Right lobe of liver (tissue), 6 donors: Measurements from ENCODE around the gene SCAMP3. TPM values are rescaled to one million over a fixed set of nuclear protein-coding genes. Genes with fewer than 3 reads are reported as not detected.

Source experiments
- ATAC-seq, 4 donors: fragments of 200-7000 bp; cut with Tn5 transposase; one replicate each; pipeline ENCODE4 v1.9.1; 2020; ENCODE audit warnings: mild to moderate bottlenecking in 4 of 4, moderate library complexity in 4 of 4
- DNase-seq, 3 donors: peaks; one replicate each; pipeline ENCODE4 v3.0.0-alpha.2; 2020
- H3K27ac ChIP-seq, 3 donors: fragments of 200-600 bp; one replicate each; pipeline ENCODE4 v1.8.0; 2022
- H3K27me3 ChIP-seq, 2 donors: fragments of 200-600 bp; one replicate each; pipeline ENCODE4 v1.8.0; 2022
- H3K36me3 ChIP-seq, 4 donors: fragments of 200-600 bp; sonication (generic) in 1 of 4; one replicate each; pipeline versions ENCODE4 v1.5.1 to v1.8.0; 2017 to 2022; ENCODE audit warnings: control low read depth in 1 of 4
- H3K4me1 ChIP-seq, 4 donors: fragments of 200-600 bp; sonication (generic) in 1 of 4; one replicate each; pipeline versions ENCODE4 v1.5.1 to v1.8.0; 2017 to 2022; ENCODE audit warnings: control low read depth in 1 of 4
- H3K4me3 ChIP-seq, 3 donors: fragments of 200-600 bp; one replicate each; pipeline ENCODE4 v1.8.0; 2022
- H3K9me3 ChIP-seq, 4 donors: fragments of 200-600 bp; sonication (generic) in 1 of 4; one replicate each; pipeline versions ENCODE4 v1.5.1 to v1.8.0; 2017 to 2022; ENCODE audit warnings: control low read depth in 1 of 4
- POLR2A ChIP-seq: fragments of 450-650 bp; IDR thresholded peaks from one replicate; pipeline ENCODE4 v1.6.1; 2017; ENCODE audit warnings: antibody characterized with exemption, mild to moderate bottlenecking
- WGBS: methylation state at CpG from one replicate; pipeline ENCODE4 v1.1.6; 2018; ENCODE audit warnings: low coverage, low lambda C conversion rate; ENCODE audit not compliant: insufficient coverage; ENCODE audit errors: missing lambda C conversion rate; 5-methylcytosine and 5-hydroxymethylcytosine counted together
- intact Hi-C, 2 donors: fragments of 100-400 bp; cut with DNase I; formaldehyde crosslinking; loops; one replicate each; pipeline versions ENCODE4 v1.11.2 to v1.14.1; 2022
- total RNA-seq, 6 experiments: library from RNA; depleted of rRNA in 2 of 6; stranded (reverse); fragments of >200 nt in 2 of 6; fragmentation: NEBNext Ultra II Directional in 3 of 6; extraction: Animal tissue kit (Norgen Biotek cat#: 25700) in 3 of 6; gene quantifications; one replicate each; pipeline versions ENCODE4 v1.1.0 to v1.2.4, GENCODE V29; 2016 to 2023
- TF ChIP-seq, protein P1 (sequence below), 4 donors: fragments of 200-600 bp in 3 of 4; fragments of 450-650 bp in 1 of 4; IDR thresholded peaks; one replicate each; pipeline versions ENCODE4 v1.5.1 to v1.8.0; 2016 to 2022; ENCODE audit warnings: antibody characterized with exemption in 4 of 4, mild to moderate bottlenecking in 2 of 4
- donor health status: DM: no; HTN: yes; CAD: no.
- donor health status: DM: no; HTN: no; CAD: no.
- donor health status: DM: no; HTN: no; CAD: no.
- donor health status: DM: no; HTN: yes; CAD: no.
- donor health status: DM: no; HTN: yes; CAD: no.

SCAMP3 gene
- total RNA-seq, 6 experiments from 2014 or later: 27.9 to 63.4 (median 29.2) TPM

DNA sequence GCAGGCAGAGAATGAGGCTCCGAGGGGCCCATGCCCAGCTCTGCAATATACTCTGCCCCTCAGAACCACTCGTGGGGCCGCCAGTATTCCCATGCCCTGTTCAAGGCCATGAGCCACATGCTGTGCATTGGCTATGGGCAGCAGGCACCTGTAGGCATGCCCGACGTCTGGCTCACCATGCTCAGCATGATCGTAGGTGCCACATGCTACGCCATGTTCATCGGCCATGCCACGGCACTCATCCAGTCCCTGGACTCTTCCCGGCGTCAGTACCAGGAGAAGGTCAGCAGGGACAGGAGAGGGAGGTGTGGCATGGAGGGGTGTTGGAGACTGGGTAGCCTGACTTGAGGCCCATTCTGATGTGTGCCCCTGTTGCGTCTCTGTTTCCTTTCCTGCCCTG is 22.3 kb upstream of the SCAMP3 start:
- ATAC-seq (no peak), DNase-seq (no peak)
- 100% methylated on average over 2 of the region's 12 CpGs for WGBS
- H3K27me3 ChIP-seq: no peaks in the 10 kb centered on the region
- no peaks in the 10 kb centered on the region for H3K9me3 ChIP-seq
- H3K4me3 ChIP-seq: no peak overlapping the region
- peaks cover 0 to 5% (median 0%) of the 10 kb centered on the region in 4 donors for H3K4me1 ChIP-seq
- H3K36me3 ChIP-seq: no peaks in the 10 kb centered on the region
- H3K27ac ChIP-seq: no peak overlapping the region
- intact Hi-C loops: no loop called here
- no peak for TF ChIP-seq POLR2A
- TF ChIP-seq, protein P1, sequence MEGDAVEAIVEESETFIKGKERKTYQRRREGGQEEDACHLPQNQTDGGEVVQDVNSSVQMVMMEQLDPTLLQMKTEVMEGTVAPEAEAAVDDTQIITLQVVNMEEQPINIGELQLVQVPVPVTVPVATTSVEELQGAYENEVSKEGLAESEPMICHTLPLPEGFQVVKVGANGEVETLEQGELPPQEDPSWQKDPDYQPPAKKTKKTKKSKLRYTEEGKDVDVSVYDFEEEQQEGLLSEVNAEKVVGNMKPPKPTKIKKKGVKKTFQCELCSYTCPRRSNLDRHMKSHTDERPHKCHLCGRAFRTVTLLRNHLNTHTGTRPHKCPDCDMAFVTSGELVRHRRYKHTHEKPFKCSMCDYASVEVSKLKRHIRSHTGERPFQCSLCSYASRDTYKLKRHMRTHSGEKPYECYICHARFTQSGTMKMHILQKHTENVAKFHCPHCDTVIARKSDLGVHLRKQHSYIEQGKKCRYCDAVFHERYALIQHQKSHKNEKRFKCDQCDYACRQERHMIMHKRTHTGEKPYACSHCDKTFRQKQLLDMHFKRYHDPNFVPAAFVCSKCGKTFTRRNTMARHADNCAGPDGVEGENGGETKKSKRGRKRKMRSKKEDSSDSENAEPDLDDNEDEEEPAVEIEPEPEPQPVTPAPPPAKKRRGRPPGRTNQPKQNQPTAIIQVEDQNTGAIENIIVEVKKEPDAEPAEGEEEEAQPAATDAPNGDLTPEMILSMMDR (IDR thresholded peaks at IDR 0.05): no peak

DNA sequence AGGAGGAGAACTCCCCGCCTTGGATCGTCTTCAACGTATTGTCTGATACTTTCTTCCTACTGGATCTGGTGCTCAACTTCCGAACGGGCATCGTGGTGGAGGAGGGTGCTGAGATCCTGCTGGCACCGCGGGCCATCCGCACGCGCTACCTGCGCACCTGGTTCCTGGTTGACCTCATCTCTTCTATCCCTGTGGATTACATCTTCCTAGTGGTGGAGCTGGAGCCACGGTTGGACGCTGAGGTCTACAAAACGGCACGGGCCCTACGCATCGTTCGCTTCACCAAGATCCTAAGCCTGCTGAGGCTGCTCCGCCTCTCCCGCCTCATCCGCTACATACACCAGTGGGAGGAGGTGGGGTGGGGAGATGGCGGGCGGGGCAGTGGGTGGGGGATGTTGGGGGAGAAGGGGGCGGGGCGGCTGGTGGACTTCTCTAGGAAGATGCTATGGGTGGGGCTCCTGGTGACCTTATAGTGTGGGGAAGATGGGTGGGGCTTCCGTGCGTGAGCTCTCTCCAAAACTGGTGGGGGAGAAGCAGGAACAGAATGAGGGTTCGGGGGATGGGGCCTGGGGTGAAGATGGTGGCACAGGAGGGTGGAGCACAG is 20.4 kb upstream of the SCAMP3 start:
- DNase-seq: no peak
- 91% methylated on average over 21 of the region's 29 CpGs for WGBS
- H3K4me3 ChIP-seq: no peak overlapping the region
- no peaks in the 10 kb centered on the region for H3K27me3 ChIP-seq
- intact Hi-C loops: no loop called here
- H3K27ac ChIP-seq: no peak overlapping the region
- TF ChIP-seq, protein P1 (IDR thresholded peaks at IDR 0.05): no peak
- TF ChIP-seq POLR2A: no peak
- H3K4me1 ChIP-seq: peaks cover 0 to 5% (median 0%) of the 10 kb centered on the region in 4 donors
- H3K9me3 ChIP-seq: no peaks in the 10 kb centered on the region
- ATAC-seq: no peak
- H3K36me3 ChIP-seq: no peaks in the 10 kb centered on the region

DNA sequence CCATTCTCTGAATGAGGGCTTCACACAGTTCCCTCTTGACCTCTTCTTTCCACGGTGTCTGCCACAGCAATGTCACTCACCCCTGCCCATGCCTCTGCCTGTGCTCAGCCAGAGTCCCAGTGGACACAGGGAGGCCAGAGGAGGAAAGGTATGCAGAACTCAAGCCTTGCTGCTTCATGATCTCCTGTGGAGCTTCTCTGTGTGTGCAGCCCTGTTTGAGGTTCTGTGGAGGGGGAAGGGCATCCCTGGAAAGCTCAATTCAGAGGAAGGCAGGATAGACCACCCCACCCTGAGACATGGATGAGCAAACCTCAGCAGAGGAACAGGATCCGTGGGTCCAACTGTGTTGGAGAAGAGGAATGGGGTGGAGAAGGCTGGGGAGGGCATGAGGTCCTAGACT is 17.1 kb upstream of the SCAMP3 start:
- WGBS: 50% methylated on average over 1 of the region's 2 CpGs
- no peaks in the 10 kb centered on the region for H3K9me3 ChIP-seq
- ATAC-seq (no peak), DNase-seq (no peak)
- intact Hi-C loops: loop anchor here (5.0 kb wide), 1 partner anchor 43 kb away; the partner anchor contains the start of gene RUSC1 (in 2 of the 2)
- no peak overlapping the region for H3K27ac ChIP-seq
- H3K27me3 ChIP-seq: no peaks in the 10 kb centered on the region
- no peaks in the 10 kb centered on the region for H3K4me1 ChIP-seq
- H3K4me3 ChIP-seq: no peak overlapping the region
- H3K36me3 ChIP-seq: no peaks in the 10 kb centered on the region
- TF ChIP-seq POLR2A: no peak
- TF ChIP-seq, protein P1 (IDR thresholded peaks at IDR 0.05): no peak

DNA sequence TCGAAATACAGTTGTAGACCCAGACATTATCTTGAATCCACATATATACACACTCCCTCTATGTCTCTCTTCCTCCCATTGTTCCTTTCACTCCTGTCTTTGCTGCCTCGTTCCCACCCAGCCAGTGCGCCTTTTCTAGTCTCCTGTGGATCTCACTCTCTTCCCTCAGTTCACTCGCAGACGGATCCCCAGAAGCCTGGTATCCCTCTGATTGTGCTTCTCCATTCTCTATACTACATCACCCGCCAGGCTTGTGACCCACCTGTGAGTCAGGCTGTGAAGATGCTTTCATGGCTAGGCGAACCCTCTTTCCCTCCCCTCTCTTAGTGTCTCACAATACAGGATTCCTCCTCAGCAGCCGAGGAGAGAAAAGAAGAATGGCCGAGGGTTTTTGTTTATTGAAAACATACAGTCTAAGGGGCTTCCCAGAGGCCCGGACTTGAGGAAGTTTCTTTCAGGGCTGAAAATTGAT is 16.6 kb upstream of the SCAMP3 start:
- H3K4me3 ChIP-seq: no peak overlapping the region
- H3K27ac ChIP-seq: no peak overlapping the region
- WGBS: 78% methylated on average over 10 of the region's 10 CpGs
- TF ChIP-seq POLR2A: no peak
- TF ChIP-seq, protein P1 (IDR thresholded peaks at IDR 0.05): no peak
- H3K36me3 ChIP-seq: no peaks in the 10 kb centered on the region
- no peak for ATAC-seq
- H3K9me3 ChIP-seq: no peaks in the 10 kb centered on the region
- H3K4me1 ChIP-seq: no peaks in the 10 kb centered on the region
- intact Hi-C loops: loop anchor here (5.0 kb wide), 1 partner anchor 44 kb away; the partner anchor contains the start of gene RUSC1 (in 2 of the 2)
- H3K27me3 ChIP-seq: no peaks in the 10 kb centered on the region
- DNase-seq: no peak
